Adipose tissue (tissue), 3 donors: ENCODE results near the gene COL5A2. TPM values are rescaled to one million over a fixed set of nuclear protein-coding genes. Genes with fewer than 3 reads are reported as not detected.

Experiments
- H3K27ac ChIP-seq: one replicate; pipeline ENCODE4 v1.5.1; 2013; ENCODE audit warnings: low read depth, low read length
- WGBS, 3 donors: extraction: QIAGEN DNeasy Blood & Tissue Kit; methylation state at CpG; one replicate each; pipeline ENCODE4 v1.1.7; 2013; 5-methylcytosine and 5-hydroxymethylcytosine counted together
- polyA plus RNA-seq, 3 donors: library from polyadenylated mRNA; stranded (reverse); fragments of 200-250 nt; gene quantifications; one replicate each; pipeline ENCODE4 v1.2.3, GENCODE V29; 2013
- donor health status: healthy with polysubstance abuse.
- donor health status: Bipolar disorder and iron deficiency.
- donor health status: healthy.

The COL5A2 gene
- polyA plus RNA-seq, 3 donors: 8.0 to 44.5 (median 29.1) TPM

DNA sequence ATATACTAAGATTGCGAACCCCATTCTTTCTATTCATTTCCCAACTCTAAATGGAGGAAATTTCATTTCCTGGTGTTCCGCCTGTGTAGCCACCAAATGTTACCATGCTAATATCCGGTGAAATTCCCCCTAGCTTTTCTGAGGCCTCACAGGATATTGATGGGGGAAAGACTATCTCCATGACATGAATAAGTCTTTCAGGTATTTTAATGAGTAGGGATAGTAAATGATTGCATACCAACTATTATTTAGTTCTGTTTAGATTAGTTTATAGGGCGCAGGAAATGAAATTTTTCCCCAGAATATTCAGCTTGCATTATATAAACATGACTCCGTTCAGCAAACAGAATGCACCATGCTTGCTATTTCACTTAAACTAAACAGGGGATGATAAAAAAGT, 55.4 kb downstream of the COL5A2 start:
- WGBS, 3 donors: 76 to 85% (median 79%) methylated on average over 5 of the region's 5 CpGs
- H3K27ac ChIP-seq: no peak overlapping the region

DNA sequence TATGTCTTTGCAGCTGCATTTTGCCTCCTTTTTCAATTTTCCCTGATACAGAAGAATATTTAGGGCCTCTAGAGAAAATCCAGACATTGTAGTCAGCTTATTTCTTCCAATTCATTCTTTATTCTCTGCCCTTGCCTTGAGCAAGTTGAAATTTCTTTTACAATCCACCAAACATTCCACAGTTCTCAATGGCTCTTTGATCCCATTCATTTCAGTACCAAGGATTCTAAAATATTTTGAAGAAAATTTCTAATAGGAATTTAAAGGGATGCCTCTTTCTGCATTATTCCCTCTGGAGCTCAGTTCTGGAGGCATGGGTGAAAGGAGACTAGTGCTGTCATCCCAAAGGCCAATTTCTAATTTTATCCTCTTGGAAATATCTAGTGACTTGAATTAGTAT, 61.2 kb downstream of the COL5A2 start:
- H3K27ac ChIP-seq: no peak overlapping the region

DNA sequence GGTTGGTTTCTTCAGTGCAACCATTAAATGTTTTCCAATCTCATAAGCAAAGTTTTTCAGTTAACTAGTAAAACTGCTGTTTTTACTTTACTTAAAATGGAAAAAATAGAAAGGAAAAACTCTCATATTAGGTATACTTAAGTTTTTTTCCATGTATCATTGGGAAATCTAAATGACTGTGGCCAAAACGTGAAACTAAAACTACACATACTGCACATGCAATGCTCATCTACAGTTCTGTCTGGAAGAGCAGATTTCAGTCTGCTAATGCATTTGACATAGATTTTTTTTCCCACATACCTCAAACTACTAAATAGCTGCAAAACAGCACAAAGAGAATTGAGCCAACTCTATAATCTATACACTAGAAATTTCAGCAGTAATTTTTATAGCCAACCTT, 62.6 kb downstream of the COL5A2 start:
- 40 to 55% (median 44%) methylated on average over 1 of the region's 1 CpG for WGBS, 3 donors
- no peak overlapping the region for H3K27ac ChIP-seq

DNA sequence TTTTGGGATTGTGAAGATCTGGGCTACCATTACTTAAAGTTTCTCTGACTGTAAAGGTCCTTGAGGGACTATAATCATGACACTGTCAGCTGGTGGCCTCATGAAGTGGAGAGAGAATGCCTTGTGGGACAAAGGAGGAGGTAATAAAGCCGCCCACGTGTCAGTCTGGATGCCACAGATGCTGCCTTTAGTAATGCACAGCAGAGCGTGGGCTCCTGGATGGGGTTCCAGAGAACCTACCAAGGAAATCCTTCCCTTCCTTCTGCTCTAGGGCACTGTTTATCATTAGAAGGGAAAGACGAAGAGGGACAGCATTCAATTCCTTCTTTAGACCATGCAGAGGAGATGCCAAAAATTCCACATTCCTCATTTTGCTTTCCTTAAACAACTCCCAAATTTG, 63.5 kb downstream of the COL5A2 start:
- no peak overlapping the region for H3K27ac ChIP-seq
- 75 to 80% (median 78%) methylated on average over 4 of the region's 4 CpGs for WGBS, 3 donors

DNA sequence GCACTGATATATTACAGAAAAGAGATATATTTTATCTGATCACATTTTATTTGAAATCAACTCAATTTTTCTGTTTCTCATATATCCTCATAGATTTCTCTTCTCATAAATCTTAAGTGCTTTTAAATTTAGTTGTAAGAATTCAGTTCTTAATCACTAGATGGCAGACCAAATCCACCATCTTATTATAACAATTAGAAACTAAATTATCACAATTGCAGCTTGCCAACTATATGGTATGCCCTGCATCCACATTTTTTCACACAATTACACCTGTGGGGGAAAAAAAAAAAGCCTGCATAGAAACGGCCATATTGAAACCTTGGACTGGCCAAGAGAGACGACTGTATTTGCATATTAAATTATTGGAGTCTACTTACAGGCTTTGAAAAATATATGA, 64.4 kb downstream of the COL5A2 start:
- H3K27ac ChIP-seq: no peak overlapping the region
- 40 to 51% (median 45%) methylated on average over 2 of the region's 2 CpGs for WGBS, 3 donors

DNA sequence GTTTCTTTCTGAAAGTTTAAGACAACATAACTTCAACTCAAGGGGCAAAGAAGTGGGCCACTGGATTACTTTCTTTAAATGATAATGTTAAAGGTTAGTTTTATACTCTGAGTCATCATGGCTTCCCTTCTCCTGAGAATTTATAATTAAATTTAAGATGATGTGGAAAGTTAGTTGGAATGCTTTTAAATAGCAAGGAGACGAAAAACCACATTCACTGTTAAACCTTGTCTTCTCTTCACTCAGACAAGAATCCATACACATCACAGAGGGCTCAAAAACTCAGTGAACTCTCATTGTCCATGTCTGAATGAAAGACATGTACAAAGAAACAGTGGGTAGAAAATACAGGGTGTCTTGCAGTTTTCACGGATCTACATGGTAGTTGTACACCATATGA, 65.6 kb downstream of the COL5A2 start:
- no peak overlapping the region for H3K27ac ChIP-seq
- 71 to 78% (median 75%) methylated on average over 2 of the region's 2 CpGs for WGBS, 3 donors

DNA sequence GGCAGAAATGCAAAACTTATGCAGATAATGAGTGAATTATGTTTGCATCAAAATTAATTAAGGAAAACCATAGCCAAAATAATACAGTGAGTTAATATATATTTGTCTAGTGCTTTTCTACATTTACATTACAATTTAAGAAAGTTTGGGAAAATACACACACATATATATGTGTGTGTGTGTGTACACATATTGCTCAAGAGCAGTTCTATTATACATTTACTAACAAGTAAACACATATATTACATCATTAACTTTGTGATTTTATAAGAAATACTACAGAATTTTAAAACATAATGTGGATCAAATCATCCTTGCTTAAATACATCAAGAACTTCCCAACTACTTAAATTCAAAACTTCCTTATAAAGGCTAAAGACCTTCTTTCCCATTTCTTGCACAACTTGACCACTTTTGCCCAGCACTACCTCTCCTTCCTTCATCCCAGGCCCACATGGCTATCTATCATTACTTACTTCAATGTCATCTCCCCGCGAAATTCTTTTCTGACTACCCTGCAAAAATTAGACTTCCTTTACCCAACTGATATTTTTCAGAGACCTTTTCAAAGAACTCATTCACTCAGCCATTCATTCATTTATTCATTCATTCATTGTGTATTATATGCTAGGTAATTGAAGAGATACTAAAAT, 68.4 kb downstream of the COL5A2 start:
- H3K27ac ChIP-seq: no peak overlapping the region
- WGBS, 3 donors: 75 to 93% (median 86%) methylated on average over 2 of the region's 2 CpGs

DNA sequence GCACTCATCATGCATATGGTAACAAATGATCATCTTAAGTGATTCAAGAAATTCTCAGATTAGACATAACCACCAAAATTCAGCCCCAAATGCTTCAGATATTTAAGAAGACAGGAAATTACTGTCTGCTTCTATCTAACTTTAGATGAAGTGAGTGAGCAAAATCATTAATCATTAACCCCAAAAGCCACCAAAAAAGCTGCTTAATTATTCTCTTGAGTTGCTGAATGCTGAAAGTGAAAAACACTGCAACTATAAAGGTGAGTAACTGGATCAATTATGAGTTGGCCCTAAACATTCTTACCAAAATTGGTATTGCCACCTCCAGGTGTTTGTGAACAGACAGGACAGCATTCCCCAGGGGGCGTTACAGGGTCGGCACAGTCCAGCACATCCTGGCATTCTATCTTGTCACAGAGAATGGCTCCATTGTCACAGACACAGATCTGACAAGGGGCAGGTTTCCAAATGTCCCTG, 69.6 kb downstream of the COL5A2 start:
- H3K27ac ChIP-seq: no peak overlapping the region
- WGBS, 3 donors: 49 to 72% (median 65%) methylated on average over 2 of the region's 2 CpGs

DNA sequence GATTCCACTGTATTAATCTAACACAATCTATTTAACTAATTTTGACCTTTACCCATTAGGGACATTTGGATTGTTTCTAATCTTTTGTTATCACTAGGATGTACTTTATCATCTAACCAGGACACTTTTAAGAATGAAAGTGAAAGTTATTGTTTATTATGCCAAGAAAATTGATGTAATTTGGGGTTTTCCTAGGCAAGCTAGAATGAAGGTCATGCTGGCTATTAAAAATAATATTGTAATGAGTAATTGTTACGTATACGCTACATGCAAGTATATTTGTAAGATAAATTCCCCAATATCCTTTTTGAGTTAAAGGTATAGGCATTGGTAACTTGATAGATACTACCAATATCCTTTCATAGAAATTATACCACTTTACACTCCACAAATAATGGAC, 74.6 kb downstream of the COL5A2 start:
- no peak overlapping the region for H3K27ac ChIP-seq
- 32 to 73% (median 56%) methylated on average over 2 of the region's 2 CpGs for WGBS, 3 donors

DNA sequence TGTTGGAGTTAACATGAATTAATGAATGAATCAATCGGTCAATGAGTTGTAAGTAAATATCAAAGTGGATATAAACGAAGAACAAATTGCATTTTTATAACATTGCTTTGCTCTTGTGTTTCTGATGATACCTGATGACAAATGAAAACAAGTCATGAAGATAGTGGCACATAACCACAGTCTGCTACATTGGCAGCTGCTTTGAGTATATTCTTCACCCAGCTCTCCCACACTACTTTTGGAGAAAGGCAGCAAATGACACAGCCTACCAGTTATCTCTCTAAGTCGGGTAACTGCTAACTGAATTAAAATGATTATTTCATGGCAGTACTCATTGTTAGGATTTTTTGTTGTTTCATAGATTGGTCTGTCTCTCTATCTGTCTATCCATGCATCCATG, 76.8 kb downstream of the COL5A2 start:
- 84 to 91% (median 87%) methylated on average over 3 of the region's 3 CpGs for WGBS, 3 donors
- no peak overlapping the region for H3K27ac ChIP-seq

DNA sequence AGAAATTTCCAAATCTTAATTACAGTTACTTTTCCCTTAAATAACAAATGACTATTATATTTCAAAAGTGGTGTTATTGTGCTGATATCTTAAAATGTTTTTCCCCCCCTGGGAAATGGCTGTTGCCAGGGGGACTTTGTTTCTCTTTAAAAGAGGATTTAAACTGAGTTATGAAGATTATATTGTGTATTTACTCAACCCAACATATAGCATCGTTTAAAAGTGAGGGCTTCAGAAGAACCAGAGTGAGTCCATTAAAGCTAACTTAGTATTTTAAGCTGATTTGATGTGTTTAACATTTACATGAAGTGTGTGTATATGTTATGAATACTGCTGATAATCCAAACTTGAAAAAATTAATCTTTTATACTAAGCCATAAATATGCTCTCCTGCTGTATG, 81.6 kb downstream of the COL5A2 start:
- no peak overlapping the region for H3K27ac ChIP-seq

DNA sequence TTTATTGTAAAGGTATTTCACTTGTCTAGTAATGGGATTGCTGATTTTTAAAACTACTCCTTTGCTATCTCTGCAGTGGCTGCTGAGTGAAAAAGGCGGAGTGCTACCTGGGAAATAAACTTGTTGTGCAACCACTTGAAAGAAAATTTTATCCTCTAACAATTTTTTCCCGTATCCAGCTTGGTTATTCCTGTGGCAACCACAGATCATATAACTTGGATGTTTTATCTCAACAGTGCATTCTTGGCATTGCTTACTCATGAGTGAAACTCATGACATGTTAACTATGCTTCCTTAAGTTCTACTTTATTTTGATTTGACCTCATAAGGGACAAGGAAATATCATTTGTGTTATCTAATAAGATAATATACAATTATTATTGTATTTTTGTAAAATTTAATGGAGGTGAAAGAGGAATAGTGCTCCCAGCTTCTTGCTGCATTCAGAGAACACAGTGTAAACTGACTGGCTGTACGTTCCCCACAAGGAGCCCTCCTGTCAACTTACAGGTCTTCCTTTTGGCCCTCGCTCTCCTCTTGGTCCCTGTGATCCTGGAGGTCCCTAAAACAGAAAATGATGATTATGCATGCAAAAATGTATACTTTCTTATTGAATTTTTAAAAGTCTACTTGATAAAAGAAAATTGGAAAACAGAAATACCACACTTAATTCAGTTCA, 82.7 kb downstream of the COL5A2 start:
- 70 to 79% (median 71%) methylated on average over 4 of the region's 4 CpGs for WGBS, 3 donors

More for the DNA sequence above, 81.6 kb downstream of the COL5A2 start:
- 36 to 70% (median 37%) methylated on average over 1 of the region's 1 CpG for WGBS, 3 donors

DNA sequence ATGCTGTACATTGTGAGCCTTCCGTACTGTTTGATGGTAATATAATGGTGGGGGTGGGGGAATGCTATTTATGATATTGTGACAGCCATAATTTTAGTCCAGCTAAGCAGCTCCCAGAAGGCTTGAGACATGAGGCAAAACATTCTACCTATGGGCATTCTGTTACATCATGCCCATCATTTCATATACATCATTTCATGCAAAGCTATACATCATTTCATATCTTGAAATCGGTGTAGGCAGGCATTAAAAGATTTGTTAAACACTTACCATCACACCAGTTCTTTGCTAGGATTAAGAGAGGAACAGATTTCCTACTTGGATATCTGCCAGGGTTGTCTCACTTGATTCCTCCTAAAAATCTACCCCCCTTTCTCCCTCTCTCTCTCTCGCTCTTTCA, 84.5 kb downstream of the COL5A2 start:
- H3K27ac ChIP-seq: no peak overlapping the region
- 68 to 76% (median 74%) methylated on average over 3 of the region's 3 CpGs for WGBS, 3 donors

More for the DNA sequence above, 82.7 kb downstream of the COL5A2 start:
- H3K27ac ChIP-seq: no peak overlapping the region

DNA sequence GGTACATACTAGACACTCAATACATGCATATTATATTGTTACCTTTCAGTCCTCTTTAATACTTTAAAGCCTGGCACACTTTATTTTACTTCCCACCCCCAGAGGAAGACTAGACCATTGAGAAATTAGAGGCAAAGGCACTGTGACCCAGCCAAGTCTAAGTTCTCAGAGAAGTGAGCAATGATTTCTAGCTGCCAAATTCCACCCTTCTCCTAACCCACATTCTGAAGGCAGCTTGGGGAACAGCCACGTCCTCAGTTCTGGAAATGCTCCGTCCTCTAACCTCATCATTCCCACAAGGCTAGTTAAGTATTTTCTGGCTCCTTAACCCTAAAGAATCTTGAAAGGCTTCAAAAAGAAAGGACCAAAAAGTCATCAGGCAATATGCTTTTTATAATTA, 86.6 kb downstream of the COL5A2 start:
- H3K27ac ChIP-seq: no peak overlapping the region
- WGBS, 3 donors: 52 to 82% (median 58%) methylated on average over 2 of the region's 2 CpGs

DNA sequence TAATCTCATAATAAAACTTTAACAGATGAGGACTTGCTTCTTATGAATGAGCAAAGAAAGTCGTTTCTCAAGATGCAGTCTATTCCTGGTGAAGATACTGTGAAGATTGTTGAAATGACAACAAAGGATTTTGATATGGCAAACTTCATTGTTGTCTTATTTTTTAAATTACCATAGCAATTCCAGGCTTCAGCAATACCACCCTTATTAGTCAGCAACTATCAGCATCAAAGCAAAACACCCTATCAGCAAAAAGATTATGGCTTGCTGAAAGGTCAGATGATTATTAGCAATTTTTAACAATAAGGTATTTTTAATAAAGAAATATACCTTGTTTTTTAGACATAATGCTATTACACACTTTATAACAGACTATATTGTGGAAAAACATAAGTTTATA, 88.3 kb downstream of the COL5A2 start:
- H3K27ac ChIP-seq: no peak overlapping the region
- WGBS, 3 donors: 49 to 71% (median 63%) methylated on average over 1 of the region's 1 CpG

DNA sequence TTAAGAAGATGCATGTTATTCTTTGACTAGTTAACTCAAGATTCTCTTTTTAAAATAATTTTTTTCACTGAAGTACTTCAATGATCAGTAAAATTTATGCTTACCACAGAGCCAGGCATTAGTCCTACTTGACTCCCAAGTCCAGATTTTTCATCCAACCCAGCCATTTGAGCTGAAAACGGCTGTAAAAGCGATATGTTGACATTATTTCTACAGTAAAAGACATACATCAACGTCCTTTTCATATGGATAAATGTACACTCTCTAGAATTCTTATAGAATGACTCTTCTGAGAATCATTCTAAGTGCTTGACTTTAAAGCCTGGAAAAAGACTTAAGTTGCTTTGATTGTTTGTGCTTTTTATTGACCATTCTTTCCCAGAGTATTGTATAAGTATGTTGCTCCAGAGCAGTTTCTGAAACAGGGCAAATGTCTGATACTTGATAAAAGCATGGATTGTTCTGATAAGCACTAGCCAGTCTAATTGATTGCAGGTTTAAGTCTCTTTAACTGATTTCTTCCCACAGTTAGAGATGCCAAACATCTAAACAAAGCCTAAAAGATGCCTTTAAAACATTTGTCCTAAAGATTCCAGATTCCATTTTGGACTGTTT, 90.9 kb downstream of the COL5A2 start:
- 38 to 62% (median 40%) methylated on average over 3 of the region's 3 CpGs for WGBS, 3 donors
- no peak overlapping the region for H3K27ac ChIP-seq

DNA sequence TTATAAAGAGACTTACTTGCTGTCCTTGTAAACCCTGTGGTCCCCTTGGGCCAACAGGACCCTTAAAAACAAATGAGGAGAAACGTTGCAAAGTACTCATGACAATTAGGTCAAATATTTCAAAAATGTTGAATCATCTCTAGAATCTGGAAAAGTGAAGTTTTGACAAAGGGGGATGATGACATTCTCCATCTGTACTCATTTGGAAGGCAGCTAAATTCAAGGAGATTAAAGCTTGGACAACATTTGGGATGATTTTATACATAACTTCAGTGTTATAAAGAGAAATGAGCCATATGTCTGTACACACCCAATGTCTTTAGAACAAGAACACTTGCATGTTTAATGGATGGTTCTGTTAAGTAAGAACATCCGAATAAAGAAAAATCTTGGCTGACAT, 92.9 kb downstream of the COL5A2 start:
- 46 to 60% (median 51%) methylated on average over 2 of the region's 2 CpGs for WGBS, 3 donors
- no peak overlapping the region for H3K27ac ChIP-seq

DNA sequence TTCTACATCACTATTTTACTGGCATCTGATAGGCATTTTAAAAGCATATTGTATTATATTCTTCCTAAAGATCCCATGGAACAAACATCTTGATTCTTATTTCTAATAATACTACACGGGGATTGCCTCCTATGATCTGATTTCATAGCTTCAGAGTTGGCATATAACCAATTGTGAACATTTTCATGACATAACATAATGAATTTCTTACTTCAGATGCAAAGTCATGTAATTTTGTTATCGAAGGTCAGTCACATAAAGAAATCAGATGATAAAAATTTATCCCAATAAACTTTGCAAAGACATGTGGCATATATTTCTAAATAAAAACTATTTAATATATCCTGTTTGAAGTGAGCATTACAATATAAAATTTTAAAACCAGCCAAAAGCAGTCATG, 93.3 kb downstream of the COL5A2 start:
- H3K27ac ChIP-seq: no peak overlapping the region
- 61 to 75% (median 70%) methylated on average over 2 of the region's 2 CpGs for WGBS, 3 donors

DNA sequence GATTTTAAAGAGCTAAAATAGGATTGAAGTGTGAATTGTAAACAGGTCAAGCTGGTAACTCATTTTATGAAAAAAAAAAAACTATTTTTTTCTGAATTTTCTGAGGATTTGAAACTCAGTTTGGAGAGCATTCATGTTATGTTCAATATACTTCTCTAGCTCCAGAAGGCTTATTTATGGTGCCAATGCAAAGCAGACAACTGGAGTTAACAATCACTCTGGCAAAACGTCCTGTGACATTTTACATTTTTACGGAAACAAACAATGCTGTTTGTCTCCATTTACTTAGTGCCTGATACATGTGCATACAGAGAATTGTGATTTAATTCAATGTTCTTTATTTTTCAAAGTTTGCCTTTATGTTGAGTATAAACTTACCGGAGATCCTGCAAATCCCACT, 96.0 kb downstream of the COL5A2 start:
- 86 to 87% (median 86%) methylated on average over 3 of the region's 3 CpGs for WGBS, 3 donors
- H3K27ac ChIP-seq: no peak overlapping the region

DNA sequence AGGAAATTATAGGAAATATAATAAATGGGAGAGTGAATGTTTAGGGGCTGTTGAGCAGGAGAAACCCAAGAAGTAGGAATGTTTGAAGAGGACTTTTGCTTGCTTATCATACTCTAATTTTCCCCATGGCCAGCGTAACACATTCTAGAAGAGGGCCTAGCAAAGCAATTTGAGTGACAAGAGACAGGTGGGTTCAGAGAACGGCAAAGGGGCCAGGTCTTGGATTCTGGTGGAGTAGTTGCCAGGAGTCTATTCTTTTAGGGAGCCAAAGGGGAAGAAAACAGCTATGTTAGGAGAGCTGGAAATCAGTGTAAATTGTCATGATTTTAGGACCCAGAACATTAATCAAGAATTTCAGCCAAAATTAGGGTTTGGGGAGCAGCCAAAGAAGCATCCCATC, 96.5 kb downstream of the COL5A2 start:
- H3K27ac ChIP-seq: no peak overlapping the region
- 59 to 84% (median 77%) methylated on average over 2 of the region's 2 CpGs for WGBS, 3 donors
